Gastroesophageal sphincter (tissue), 4 donors: ENCODE measurements around the gene GGN. TPM values are rescaled to one million over a fixed set of nuclear protein-coding genes. Genes with fewer than 3 reads are reported as not detected.
"Not testable (repeated sequence)": the region's sequence is repeated elsewhere in the genome, so short reads cannot be mapped to it uniquely, and the experiment has no call there.

ENCODE experiments used
- ATAC-seq: fragments of 150-250 bp; one replicate; pipeline ENCODE4 v1.9.1; 2016; ENCODE audit warnings: mild to moderate bottlenecking, moderate library complexity
- H3K27ac ChIP-seq, 4 donors: fragments of 200-600 bp; sonication (generic) in 3 of 4; 1 replicate in 3 of 4; 2 replicates in 1 of 4; pipeline ENCODE4 v1.5.1; 2016 to 2019
- H3K27me3 ChIP-seq: fragments of 200-600 bp; sonication (generic); one replicate; pipeline ENCODE4 v1.5.1; 2019
- H3K36me3 ChIP-seq, 2 donors: fragments of 200-600 bp; sonication (generic); one replicate each; pipeline ENCODE4 v1.5.1; 2019; ENCODE audit warnings: control low read depth in 1 of 2
- H3K4me1 ChIP-seq, 3 donors: fragments of 200-600 bp; sonication (generic); 1 replicate in 2 of 3; 2 replicates in 1 of 3; pipeline ENCODE4 v1.5.1; 2016 to 2019; ENCODE audit warnings: control low read depth in 2 of 3
- H3K4me3 ChIP-seq, 2 donors: fragments of 200-600 bp; sonication (generic); one replicate each; pipeline ENCODE4 v1.5.1; 2019; ENCODE audit warnings: mild to moderate bottlenecking in 1 of 2, moderate library complexity in 1 of 2
- H3K9me3 ChIP-seq, 3 donors: fragments of 200-600 bp; sonication (generic); one replicate each; pipeline ENCODE4 v1.5.1; 2017 to 2019; ENCODE audit warnings: control low read depth in 2 of 3
- EP300 ChIP-seq: sonication (generic); formaldehyde crosslinking; IDR thresholded peaks from one replicate; pipeline ENCODE4 v1.6.1; 2017; ENCODE audit warnings: antibody characterized with exemption, mild to moderate bottlenecking
- POLR2A ChIP-seq, 2 donors: fragments of 450-650 bp; IDR thresholded peaks; one replicate each; pipeline ENCODE4 v1.6.1; 2017; ENCODE audit warnings: antibody characterized with exemption in 2 of 2, mild to moderate bottlenecking in 2 of 2, moderate library complexity in 1 of 2
- POLR2AphosphoS5 ChIP-seq: sonication (generic); formaldehyde crosslinking; IDR thresholded peaks from one replicate; pipeline ENCODE4 v1.6.1; 2017; ENCODE audit warnings: antibody characterized with exemption
- WGBS, 2 donors: methylation state at CpG; one replicate each; pipeline ENCODE4 v1.1.5; 2018; ENCODE audit warnings: low coverage in 1 of 2; 5-methylcytosine and 5-hydroxymethylcytosine counted together
- total RNA-seq, 4 donors: library from RNA; depleted of rRNA; stranded (reverse); fragments of >200 nt; gene quantifications; one replicate each; pipeline ENCODE4 v1.1.0, GENCODE V29; 2016
- TF ChIP-seq, protein P1 (sequence below), 4 experiments: fragments of 200-600 bp in 2 of 4; fragments of 450-650 bp in 2 of 4; sonication (generic) in 1 of 4; IDR thresholded peaks; one replicate each; pipeline ENCODE4 v1.5.1; 2017 to 2019; ENCODE audit warnings: antibody characterized with exemption in 4 of 4, mild to moderate bottlenecking in 2 of 4, moderate library complexity in 2 of 4

The GGN gene
- total RNA-seq, 4 donors from 2014 or later, result 0.12 TPM; not detected in 3

DNA sequence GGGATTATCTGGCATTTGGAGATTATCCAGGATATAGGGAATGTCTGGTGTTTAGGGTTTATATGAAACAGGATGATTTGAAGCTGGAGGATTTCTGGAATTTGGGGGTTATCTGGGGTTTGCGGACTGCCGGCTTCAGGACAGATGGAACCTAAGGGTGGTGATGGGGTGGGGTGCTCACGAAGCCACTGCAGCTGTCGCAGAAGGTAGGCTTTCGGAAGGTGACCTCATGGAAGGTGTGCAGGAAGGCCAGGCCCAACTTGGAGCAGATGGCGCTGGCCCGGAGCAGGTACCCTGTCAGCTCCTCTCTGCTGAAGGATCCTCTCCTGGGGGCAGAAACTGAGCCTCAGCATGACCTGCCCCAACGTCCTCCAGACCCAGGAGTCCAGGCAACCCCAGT, 24.7 kb upstream of the GGN start:
- TF ChIP-seq POLR2AphosphoS5 (no peak), POLR2A (IDR thresholded peaks at IDR 0.05) (no peak), EP300 (no peak)
- TF ChIP-seq, protein P1, sequence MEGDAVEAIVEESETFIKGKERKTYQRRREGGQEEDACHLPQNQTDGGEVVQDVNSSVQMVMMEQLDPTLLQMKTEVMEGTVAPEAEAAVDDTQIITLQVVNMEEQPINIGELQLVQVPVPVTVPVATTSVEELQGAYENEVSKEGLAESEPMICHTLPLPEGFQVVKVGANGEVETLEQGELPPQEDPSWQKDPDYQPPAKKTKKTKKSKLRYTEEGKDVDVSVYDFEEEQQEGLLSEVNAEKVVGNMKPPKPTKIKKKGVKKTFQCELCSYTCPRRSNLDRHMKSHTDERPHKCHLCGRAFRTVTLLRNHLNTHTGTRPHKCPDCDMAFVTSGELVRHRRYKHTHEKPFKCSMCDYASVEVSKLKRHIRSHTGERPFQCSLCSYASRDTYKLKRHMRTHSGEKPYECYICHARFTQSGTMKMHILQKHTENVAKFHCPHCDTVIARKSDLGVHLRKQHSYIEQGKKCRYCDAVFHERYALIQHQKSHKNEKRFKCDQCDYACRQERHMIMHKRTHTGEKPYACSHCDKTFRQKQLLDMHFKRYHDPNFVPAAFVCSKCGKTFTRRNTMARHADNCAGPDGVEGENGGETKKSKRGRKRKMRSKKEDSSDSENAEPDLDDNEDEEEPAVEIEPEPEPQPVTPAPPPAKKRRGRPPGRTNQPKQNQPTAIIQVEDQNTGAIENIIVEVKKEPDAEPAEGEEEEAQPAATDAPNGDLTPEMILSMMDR (IDR thresholded peaks at IDR 0.05), result no peak
- Histone ChIP-seq H3K36me3 (peaks cover 0 to 13% of the 10 kb centered on the region in 2 donors), H3K4me3 (no peak overlapping the region), H3K27me3 (peaks cover 41% of the 10 kb centered on the region), H3K4me1 (peaks cover 0 to 1% (median 0%) of the 10 kb centered on the region in 3 donors), H3K27ac (no peak overlapping the region), H3K9me3 (no peaks in the 10 kb centered on the region)
- 89 to 90% methylated on average over 5 to 8 of the region's 8 CpGs for WGBS, 2 donors
- ATAC-seq, result no peak

DNA sequence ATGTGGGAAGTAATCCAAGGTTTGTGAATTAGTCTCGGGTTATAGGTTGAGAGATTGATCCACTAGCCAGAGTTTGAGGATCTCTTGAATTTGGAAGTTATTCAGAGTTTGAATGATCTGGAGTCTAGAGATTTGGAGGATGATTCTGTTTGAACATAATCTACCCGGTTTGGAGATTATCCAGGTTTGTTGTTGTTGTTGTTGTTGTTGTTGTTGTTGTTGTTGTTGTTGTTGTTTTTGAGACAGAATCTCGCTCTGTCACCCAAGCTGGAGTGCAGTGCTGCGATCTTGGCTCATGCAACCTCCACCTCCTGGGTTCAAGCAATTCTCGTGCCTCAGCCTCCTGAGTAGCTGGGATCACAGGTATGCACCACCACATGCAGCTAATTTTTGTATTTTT, 24.1 kb upstream of the GGN start:
- H3K27ac ChIP-seq, ATAC-seq, H3K4me3 ChIP-seq, H3K4me1 ChIP-seq, H3K9me3 ChIP-seq: not testable (repeated sequence)
- peaks cover 35% of the 10 kb centered on the region for H3K27me3 ChIP-seq
- H3K36me3 ChIP-seq, result peaks cover 0 to 19% of the 10 kb centered on the region in 2 donors
- 82 to 92% methylated on average over 2 to 3 of the region's 5 CpGs for WGBS, 2 donors

DNA sequence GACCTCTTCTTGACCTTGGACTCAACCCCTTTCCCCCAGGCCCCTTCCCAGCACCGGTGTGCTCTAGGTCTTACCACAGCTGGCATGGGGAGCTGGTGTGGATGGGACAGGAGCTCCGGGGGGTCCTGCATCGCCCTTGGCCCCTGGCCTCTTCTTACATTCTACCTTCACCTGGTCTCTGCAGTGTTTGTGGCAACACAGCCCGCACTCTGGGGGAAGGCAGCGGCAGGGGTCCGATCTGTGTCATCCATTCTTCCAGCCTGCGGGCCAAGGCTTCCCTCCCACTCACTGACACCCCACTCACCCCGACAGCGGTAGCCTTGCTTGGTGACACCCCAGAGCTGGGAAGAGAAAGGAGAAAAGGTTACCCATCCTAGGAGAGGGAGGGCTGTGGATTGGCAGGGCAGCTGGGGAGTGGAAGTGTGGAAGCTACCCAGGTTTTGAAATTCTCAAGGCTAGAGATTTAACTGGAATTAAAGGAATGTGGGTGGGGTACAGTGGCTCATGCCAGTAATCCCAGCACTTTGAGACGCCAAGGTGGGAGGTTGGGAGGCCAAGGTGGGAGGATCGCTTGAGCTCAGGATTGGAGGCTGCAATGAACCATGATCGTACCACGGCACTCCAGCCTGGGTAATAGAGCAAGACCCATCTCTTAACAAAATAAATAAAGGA, 23.3 kb upstream of the GGN start:
- Histone ChIP-seq H3K27me3 (peaks cover 32% of the 10 kb centered on the region), H3K36me3 (peaks cover 0 to 27% of the 10 kb centered on the region in 2 donors), H3K27ac (no peak overlapping the region), H3K9me3 (no peaks in the 10 kb centered on the region), H3K4me3 (no peak overlapping the region), H3K4me1 (no peaks in the 10 kb centered on the region)
- TF ChIP-seq POLR2AphosphoS5 (no peak), POLR2A (IDR thresholded peaks at IDR 0.05) (no peak), EP300 (no peak)
- TF ChIP-seq, protein P1 (IDR thresholded peaks at IDR 0.05), result no peak
- 64 to 78% methylated on average over 2 to 4 of the region's 13 CpGs for WGBS, 2 donors
- no peak for ATAC-seq

DNA sequence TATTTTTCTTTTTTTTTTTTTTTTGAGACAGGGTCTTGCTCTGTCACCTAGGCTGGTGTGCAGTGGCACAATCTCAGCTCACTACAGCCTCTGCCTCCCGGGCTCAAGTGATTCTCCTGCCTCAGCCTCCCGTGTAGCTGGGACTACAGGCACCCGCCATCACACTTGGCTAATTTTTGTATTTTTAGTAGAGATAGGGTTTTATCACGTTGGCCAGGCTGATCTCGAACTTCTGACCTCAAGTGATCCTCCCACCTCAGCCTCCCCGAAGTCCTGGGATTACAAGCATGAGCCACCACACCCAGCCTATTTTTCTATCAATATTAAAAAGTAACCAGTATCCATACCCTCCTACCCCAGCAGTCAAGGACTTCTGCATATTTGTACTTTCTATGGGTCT, 22.6 kb upstream of the GGN start:
- H3K9me3 ChIP-seq, H3K4me1 ChIP-seq, ATAC-seq, H3K27ac ChIP-seq, H3K4me3 ChIP-seq: not testable (repeated sequence)
- H3K27me3 ChIP-seq, result peaks cover 27% of the 10 kb centered on the region
- 80 to 93% methylated on average over 6 of the region's 6 CpGs for WGBS, 2 donors
- H3K36me3 ChIP-seq, result peaks cover 0 to 34% of the 10 kb centered on the region in 2 donors

DNA sequence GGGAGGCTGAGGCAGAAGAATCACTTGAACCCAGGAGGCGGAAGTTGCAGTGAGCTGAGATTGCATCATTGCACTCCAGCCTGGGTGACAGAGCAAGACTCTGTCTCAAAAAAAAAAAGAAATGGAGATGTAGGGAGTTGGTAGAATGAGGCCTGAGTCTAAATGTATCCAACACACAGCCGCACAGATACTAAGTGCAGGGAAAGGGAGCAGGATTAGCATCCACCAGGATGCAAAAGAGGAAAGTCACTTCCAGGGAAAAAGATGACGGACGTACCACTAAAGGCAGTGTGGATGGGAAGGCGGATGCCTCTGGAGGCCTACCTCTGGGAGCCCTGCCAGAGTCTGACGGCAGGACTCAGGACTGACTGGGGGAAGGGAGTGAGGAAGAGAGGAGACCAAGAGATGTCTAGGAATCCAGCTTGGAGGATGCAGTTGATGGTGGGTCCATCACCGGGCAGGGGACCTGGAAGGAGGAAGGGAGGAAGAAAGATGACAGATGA, 21.8 kb upstream of the GGN start:
- no peak overlapping the region for H3K4me3 ChIP-seq
- no peaks in the 10 kb centered on the region for H3K9me3 ChIP-seq
- H3K27me3 ChIP-seq, result peaks cover 23% of the 10 kb centered on the region
- WGBS, 2 donors, result 31 to 37% methylated on average over 7 of the region's 7 CpGs
- no peak overlapping the region for H3K27ac ChIP-seq
- H3K4me1 ChIP-seq, result no peaks in the 10 kb centered on the region
- TF ChIP-seq POLR2AphosphoS5 (no peak), EP300 (no peak), POLR2A (IDR thresholded peaks at IDR 0.05) (no peak)
- TF ChIP-seq, protein P1 (IDR thresholded peaks at IDR 0.05), result no peak
- peaks cover 0 to 42% of the 10 kb centered on the region in 2 donors for H3K36me3 ChIP-seq
- no peak for ATAC-seq

DNA sequence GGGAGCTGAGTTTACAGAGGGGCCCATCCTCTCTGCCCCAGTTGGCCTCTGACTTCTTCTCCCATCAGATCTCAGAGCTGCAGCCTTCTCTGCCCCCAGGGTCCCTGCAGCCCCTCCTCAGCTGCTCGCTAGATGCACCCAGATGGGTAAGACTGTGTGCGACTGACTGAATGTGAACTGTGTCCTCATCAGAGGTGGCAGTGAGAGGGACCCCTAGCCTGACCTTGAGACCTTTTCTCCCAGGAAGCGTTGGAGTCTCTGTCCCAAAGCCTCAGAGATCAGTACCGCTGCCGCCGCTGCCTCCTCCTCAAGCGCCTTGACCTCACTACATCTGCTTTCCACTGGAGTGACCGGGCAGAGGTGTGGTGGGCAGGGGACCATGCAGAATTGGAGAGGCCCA, 17.4 kb upstream of the GGN start:
- Histone ChIP-seq H3K4me1 (peaks cover 0 to 18% (median 7%) of the 10 kb centered on the region in 3 donors), H3K27me3 (peaks cover 9% of the 10 kb centered on the region), H3K4me3 (no peak overlapping the region), H3K27ac (no peak overlapping the region), H3K36me3 (peaks cover 0 to 45% of the 10 kb centered on the region in 2 donors), H3K9me3 (no peaks in the 10 kb centered on the region)
- no peak for ATAC-seq
- WGBS, 2 donors, result 100% methylated on average over 5 of the region's 8 CpGs; no CpG with 5 or more reads in 1 of the 2 donors
- no peak for TF ChIP-seq POLR2AphosphoS5
- TF ChIP-seq POLR2A (IDR thresholded peaks at IDR 0.05), result no peak
- TF ChIP-seq EP300, result no peak
